Natural killer cell (primary cell): ENCODE results near the gene MRPS16. TPM values are rescaled to one million over a fixed set of nuclear protein-coding genes. Genes with fewer than 3 reads are reported as not detected.

Source experiments
- ATAC-seq, 3 donors: fragments of 150-1000 bp in 2 of 3; fragments of 200-7000 bp in 1 of 3; cut with Tn5 transposase; 1 replicate in 1 of 3; 2 replicates in 2 of 3; pipeline ENCODE4 v1.10.0; 2021; ENCODE audit warnings: mild to moderate bottlenecking in 2 of 3, moderate library complexity in 2 of 3
- DNase-seq, 2 donors: peaks; one replicate each; pipeline versions ENCODE4 v3.0.0 to v3.0.0-alpha.2; 2013 to 2021; ENCODE audit warnings: mixed read lengths in 1 of 2
- H3K27ac ChIP-seq: one replicate; pipeline ENCODE4 v1.5.1; 2013; ENCODE audit warnings: mild to moderate bottlenecking, low read length
- H3K27me3 ChIP-seq: one replicate; pipeline ENCODE4 v1.6.1; 2013; ENCODE audit warnings: low read length; ENCODE audit not compliant: control insufficient read depth, insufficient read depth
- H3K36me3 ChIP-seq: one replicate; pipeline ENCODE4 v1.6.1; 2013; ENCODE audit warnings: low read length; ENCODE audit not compliant: control insufficient read depth, insufficient read depth
- H3K4me1 ChIP-seq: one replicate; pipeline ENCODE4 v1.6.1; 2013; ENCODE audit warnings: low read length; ENCODE audit not compliant: control insufficient read depth, insufficient read depth
- H3K4me3 ChIP-seq: one replicate; pipeline ENCODE4 v1.5.1; 2013; ENCODE audit warnings: low read length
- H3K9me3 ChIP-seq: one replicate; pipeline ENCODE4 v1.6.1; 2013; ENCODE audit warnings: low read length; ENCODE audit not compliant: control insufficient read depth, insufficient read depth
- H3K27ac Mint-ChIP-seq, 2 donors: one replicate each; pipeline ENCODE4 v1.8.0; 2022; ENCODE audit warnings: mild to moderate bottlenecking in 2 of 2, mixed read lengths in 2 of 2, moderate library complexity in 1 of 2
- H3K27me3 Mint-ChIP-seq, 2 donors: one replicate each; pipeline ENCODE4 v1.8.0; 2022; ENCODE audit warnings: low read depth in 2 of 2, mixed read lengths in 2 of 2
- H3K36me3 Mint-ChIP-seq: one replicate; pipeline ENCODE4 v1.8.0; 2022; ENCODE audit warnings: mixed read lengths
- H3K4me1 Mint-ChIP-seq, 2 donors: one replicate each; pipeline ENCODE4 v1.8.0; 2022; ENCODE audit warnings: mixed read lengths in 2 of 2
- H3K4me3 Mint-ChIP-seq: one replicate; pipeline ENCODE4 v1.8.0; 2022; ENCODE audit warnings: mild to moderate bottlenecking, moderate library complexity, mixed read lengths
- H3K9me3 Mint-ChIP-seq, 2 donors: one replicate each; pipeline ENCODE4 v1.8.0; 2022; ENCODE audit warnings: mixed read lengths in 2 of 2
- CTCF ChIP-seq: fragments of 200-600 bp; IDR thresholded peaks from one replicate; pipeline ENCODE4 v1.8.0; 2022; ENCODE audit warnings: antibody characterized with exemption
- WGBS: methylation state at CpG from one replicate; pipeline ENCODE4 v1.1.7; 2013; ENCODE audit warnings: missing lambda C conversion rate; ENCODE audit not compliant: insufficient coverage; 5-methylcytosine and 5-hydroxymethylcytosine counted together
- intact Hi-C: fragments of 100-400 bp; cut with micrococcal nuclease; formaldehyde crosslinking; loops from one replicate; pipeline ENCODE4 v1.14.2; 2022
- total RNA-seq, 4 donors: library from RNA; stranded (reverse); fragments of 120-200 nt in 1 of 4; gene quantifications; one replicate each; pipeline versions ENCODE4 v1.2.3 to v1.2.4, GENCODE V29; 2013 to 2022

Gene MRPS16
- total RNA-seq, 3 donors from 2014 or later (not counting 1 experiment from before 2014, with no cell fraction given) = 28.2 to 39.4 (median 31.4) TPM

- no peaks in the 10 kb centered on the region for H3K27me3 ChIP-seq
- H3K4me1 ChIP-seq = no peaks in the 10 kb centered on the region
- Mint-ChIP-seq H3K4me1 (no peaks in the 10 kb centered on the region), H3K36me3 (peaks cover 6% of the 10 kb centered on the region), H3K4me3 (no peak overlapping the region), H3K27ac (no peak overlapping the region), H3K9me3 (no peaks in the 10 kb centered on the region), H3K27me3 (no peaks in the 10 kb centered on the region)
- no peak overlapping the region for H3K27ac ChIP-seq
- peaks cover 12% of the 10 kb centered on the region for H3K36me3 ChIP-seq
- H3K4me3 ChIP-seq = no peak overlapping the region
- ATAC-seq (no peak), DNase-seq (no peak)
- no peak for TF ChIP-seq CTCF
- no peaks in the 10 kb centered on the region for H3K9me3 ChIP-seq
- intact Hi-C loops = no loop called here
- 53% methylated on average over 6 of the region's 6 CpGs for WGBS
Measured at GRCh38 chr10:73229567-73229966, 22.9 kb downstream of the MRPS16 start.

GRCh38 chr10:73228247-73228646 lies 24.2 kb downstream of the MRPS16 start:
- Mint-ChIP-seq H3K4me3 (no peak overlapping the region), H3K9me3 (no peaks in the 10 kb centered on the region), H3K27me3 (no peaks in the 10 kb centered on the region), H3K36me3 (peaks cover 6% of the 10 kb centered on the region), H3K4me1 (no peaks in the 10 kb centered on the region), H3K27ac (no peak overlapping the region)
- intact Hi-C loops = no loop called here
- Histone ChIP-seq H3K36me3 (peaks cover 10% of the 10 kb centered on the region), H3K27me3 (no peaks in the 10 kb centered on the region), H3K27ac (no peak overlapping the region), H3K4me3 (no peak overlapping the region), H3K4me1 (no peaks in the 10 kb centered on the region), H3K9me3 (no peaks in the 10 kb centered on the region)
- no peak for TF ChIP-seq CTCF
- 98% methylated on average over 3 of the region's 3 CpGs for WGBS
- ATAC-seq (no peak), DNase-seq (no peak)

- no peaks in the 10 kb centered on the region for H3K4me1 Mint-ChIP-seq
- H3K36me3 Mint-ChIP-seq = peaks cover 5% of the 10 kb centered on the region
- intact Hi-C loops = no loop called here
- DNase-seq (no peak), ATAC-seq (no peak)
- TF ChIP-seq CTCF = no peak
- H3K4me3 Mint-ChIP-seq = no peak overlapping the region
- H3K27ac Mint-ChIP-seq = no peak overlapping the region
- Histone ChIP-seq H3K36me3 (peaks cover 6% of the 10 kb centered on the region), H3K4me1 (no peaks in the 10 kb centered on the region), H3K27me3 (no peaks in the 10 kb centered on the region), H3K4me3 (no peak overlapping the region), H3K27ac (no peak overlapping the region), H3K9me3 (no peaks in the 10 kb centered on the region)
- no peaks in the 10 kb centered on the region for H3K9me3 Mint-ChIP-seq
- no peaks in the 10 kb centered on the region for H3K27me3 Mint-ChIP-seq
Measured at GRCh38 chr10:73226663-73227062, 25.8 kb downstream of the MRPS16 start.

- no peak for ATAC-seq
- Mint-ChIP-seq H3K9me3 (no peaks in the 10 kb centered on the region), H3K4me1 (no peaks in the 10 kb centered on the region), H3K27ac (no peak overlapping the region), H3K4me3 (no peak overlapping the region), H3K36me3 (no peaks in the 10 kb centered on the region), H3K27me3 (no peaks in the 10 kb centered on the region)
- intact Hi-C loops = no loop called here
- Histone ChIP-seq H3K27me3 (no peaks in the 10 kb centered on the region), H3K4me3 (no peak overlapping the region), H3K9me3 (no peaks in the 10 kb centered on the region), H3K36me3 (peaks cover 6% of the 10 kb centered on the region), H3K27ac (no peak overlapping the region), H3K4me1 (no peaks in the 10 kb centered on the region)
- DNase-seq = no peak
- no peak for TF ChIP-seq CTCF
Measured at GRCh38 chr10:73225518-73225917, 26.9 kb downstream of the MRPS16 start.
